Stomach (tissue), 4 donors: ENCODE measurements around the gene KNOP1.

Experiments
- CTCF ChIP-seq, 7 experiments: fragments of 450-650 bp in 4 of 7; fragments of 200-600 bp in 3 of 7; sonication (generic) in 3 of 7; IDR thresholded peaks; one replicate each; pipeline ENCODE4 v1.5.1; 2016 to 2019; ENCODE audit warnings: antibody characterized with exemption in 7 of 7, control low read depth in 2 of 7, mild to moderate bottlenecking in 1 of 7
- EP300 ChIP-seq: sonication (generic); formaldehyde crosslinking; IDR thresholded peaks from one replicate; pipeline ENCODE4 v1.6.1; 2017; ENCODE audit warnings: antibody characterized with exemption
- POLR2A ChIP-seq, 4 donors: fragments of 450-650 bp; IDR thresholded peaks; one replicate each; pipeline ENCODE4 v1.6.1; 2016; ENCODE audit warnings: antibody characterized with exemption in 4 of 4, control low read depth in 2 of 4, mild to moderate bottlenecking in 1 of 4, moderate library complexity in 1 of 4
- POLR2AphosphoS5 ChIP-seq, 3 donors: sonication (generic); formaldehyde crosslinking; IDR thresholded peaks; one replicate each; pipeline ENCODE4 v1.6.1; 2016; ENCODE audit warnings: antibody characterized with exemption in 3 of 3

GRCh38 chr16:19753815-19754643 lies 36.0 kb upstream of the KNOP1 start:
- no peak for TF ChIP-seq CTCF (IDR thresholded peaks at IDR 0.05)
- no peak for TF ChIP-seq EP300
- TF ChIP-seq POLR2A (IDR thresholded peaks at IDR 0.05) = no peak
- TF ChIP-seq POLR2AphosphoS5 (IDR thresholded peaks at IDR 0.05) = peak in 1 of 3 donors; percentile 60
